WTC11 (cell line): ENCODE results near the gene JMJD6. TPM values are rescaled to one million over a fixed set of nuclear protein-coding genes. Genes with fewer than 3 reads are reported as not detected.
"Not testable (repeated sequence)": the region's sequence is repeated elsewhere in the genome, so short reads cannot be mapped to it uniquely, and the experiment has no call there.

Experiments
- ATAC-seq: fragments of 200-7000 bp; cut with Tn5 transposase; 2 replicates; pipeline ENCODE4 v1.10.0; 2021; ENCODE audit warnings: mild to moderate bottlenecking, moderate library complexity
- CTCF ChIA-PET: fragments of 300-600 bp; sonication (Branson Sonifier 250); formaldehyde crosslinking; loops from one replicate; lab custom pipeline; 2021; ENCODE audit warnings: antibody characterized with exemption; lab: Charles Lee
- POLR2A ChIA-PET: fragments of 350-600 bp; sonication (Branson Sonifier 250); formaldehyde crosslinking; loops from one replicate; lab custom pipeline; 2021; ENCODE audit warnings: antibody characterized with exemption; lab: Charles Lee
- DNase-seq: peaks from one replicate; pipeline ENCODE4 v3.0.0; 2021; ENCODE audit warnings: low spot score
- H3K27ac Mint-ChIP-seq: 2 replicates; pipeline ENCODE4 v1.8.0; 2021; ENCODE audit warnings: mixed read lengths
- H3K27me3 Mint-ChIP-seq: 2 replicates; pipeline ENCODE4 v1.8.0; 2021; ENCODE audit warnings: low read depth, mild to moderate bottlenecking, moderate library complexity, mixed read lengths
- H3K36me3 Mint-ChIP-seq: 2 replicates; pipeline ENCODE4 v1.8.0; 2021; ENCODE audit warnings: mixed read lengths
- H3K4me1 Mint-ChIP-seq: 2 replicates; pipeline ENCODE4 v1.8.0; 2022; ENCODE audit warnings: mixed read lengths
- H3K4me3 Mint-ChIP-seq: 2 replicates; pipeline ENCODE4 v1.8.0; 2021; ENCODE audit warnings: mild to moderate bottlenecking, moderate library complexity, mixed read lengths
- H3K9me3 Mint-ChIP-seq: 2 replicates; pipeline ENCODE4 v1.8.0; 2021; ENCODE audit warnings: mixed read lengths
- CREM ChIP-seq: sonication (generic); formaldehyde crosslinking; IDR thresholded peaks from 2 replicates; pipeline ENCODE4 v1.8.1; 2022; ENCODE audit warnings: mild to moderate bottlenecking, missing genetic modification reagents, moderate library complexity
- ELF4 ChIP-seq: sonication (generic); formaldehyde crosslinking; IDR thresholded peaks from 2 replicates; pipeline ENCODE4 v1.8.1; 2022; ENCODE audit warnings: low read depth, mild to moderate bottlenecking, moderate library complexity, missing genetic modification reagents
- NFE2L1 ChIP-seq: sonication (generic); formaldehyde crosslinking; IDR thresholded peaks from 2 replicates; pipeline ENCODE4 v1.8.1; 2023; ENCODE audit warnings: missing genetic modification reagents
- RORB ChIP-seq: fragments of 250-450 bp; sonication (Bioruptor Pico); IDR thresholded peaks from 2 replicates; pipeline ENCODE4 v1.9.0; 2021; ENCODE audit warnings: mild to moderate bottlenecking
- ZNF671 ChIP-seq: fragments of 250-450 bp; sonication (Bioruptor Pico); IDR thresholded peaks from 2 replicates; pipeline ENCODE4 v1.8.0; 2021; ENCODE audit warnings: mild to moderate bottlenecking
- total RNA-seq: library from RNA; stranded (reverse); gene quantifications from 3 replicates; pipeline ENCODE4 v1.2.3, GENCODE V29; 2021
- TF ChIP-seq, protein P1 (sequence below): fragments of 250-450 bp; sonication (Bioruptor Pico); IDR thresholded peaks from 2 replicates; pipeline ENCODE4 v1.8.0; 2021; ENCODE audit warnings: mild to moderate bottlenecking
- TF ChIP-seq, protein P2 (sequence below): fragments of 250-450 bp; sonication (Bioruptor Pico); IDR thresholded peaks from 2 replicates; pipeline ENCODE4 v1.9.0; 2021; ENCODE audit warnings: mild to moderate bottlenecking
- TF ChIP-seq, protein P3 (sequence below): sonication (generic); formaldehyde crosslinking; IDR thresholded peaks from 2 replicates; pipeline ENCODE4 v1.8.1; 2022; ENCODE audit warnings: low read depth, missing genetic modification reagents, borderline replicate concordance
- TF ChIP-seq, protein P4 (sequence below): sonication (generic); formaldehyde crosslinking; IDR thresholded peaks from 2 replicates; pipeline ENCODE4 v1.8.1; 2023; ENCODE audit warnings: mild to moderate bottlenecking, moderate library complexity, missing genetic modification reagents

JMJD6 gene
- total RNA-seq, 1 experiment from 2014 or later = 21.6 TPM

DNA sequence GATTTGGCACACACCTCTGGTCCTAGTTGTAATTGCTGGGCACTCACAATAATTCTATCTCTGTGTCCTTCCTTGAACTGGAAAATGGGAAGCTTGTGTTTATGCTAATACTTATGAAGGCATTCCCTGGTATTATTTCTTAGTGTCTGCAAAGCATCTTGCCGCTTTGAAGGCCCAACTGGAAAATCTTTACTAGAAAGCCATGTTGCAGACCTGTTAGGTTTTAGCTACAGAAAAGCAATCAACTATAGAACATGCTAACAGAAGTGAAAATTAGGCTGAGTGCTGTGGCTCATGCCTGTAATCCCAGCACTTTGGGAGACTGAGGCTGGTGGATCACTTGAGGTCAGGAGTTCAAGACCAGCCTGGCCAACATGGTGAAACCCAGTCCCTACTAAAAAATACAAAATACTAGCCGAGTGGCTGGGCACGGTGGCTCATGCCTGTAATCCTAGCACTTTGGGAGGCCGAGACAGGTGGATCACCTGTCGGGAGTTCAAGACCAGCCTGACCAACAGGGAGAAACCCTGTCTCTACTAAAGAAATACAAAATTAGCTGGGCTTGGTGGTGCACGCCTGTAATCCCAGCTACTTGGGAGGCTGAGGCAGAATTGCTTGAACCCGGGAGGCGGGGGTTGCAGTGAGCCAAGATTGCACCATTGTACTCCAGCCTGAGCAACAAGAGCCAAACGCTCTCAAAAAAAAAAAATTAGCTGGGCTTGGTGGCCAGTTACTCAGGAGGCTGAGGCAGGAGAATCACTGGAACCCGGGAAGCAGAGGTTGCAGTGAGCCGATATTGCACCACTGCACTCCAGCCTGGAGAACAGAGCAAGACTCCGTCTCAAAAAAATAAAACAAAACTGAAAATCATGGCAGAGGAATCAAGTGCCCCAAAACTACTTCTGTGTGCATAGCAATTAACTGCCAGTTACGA lies 5.7 kb upstream of the JMJD6 start:
- TF ChIP-seq, protein P1, sequence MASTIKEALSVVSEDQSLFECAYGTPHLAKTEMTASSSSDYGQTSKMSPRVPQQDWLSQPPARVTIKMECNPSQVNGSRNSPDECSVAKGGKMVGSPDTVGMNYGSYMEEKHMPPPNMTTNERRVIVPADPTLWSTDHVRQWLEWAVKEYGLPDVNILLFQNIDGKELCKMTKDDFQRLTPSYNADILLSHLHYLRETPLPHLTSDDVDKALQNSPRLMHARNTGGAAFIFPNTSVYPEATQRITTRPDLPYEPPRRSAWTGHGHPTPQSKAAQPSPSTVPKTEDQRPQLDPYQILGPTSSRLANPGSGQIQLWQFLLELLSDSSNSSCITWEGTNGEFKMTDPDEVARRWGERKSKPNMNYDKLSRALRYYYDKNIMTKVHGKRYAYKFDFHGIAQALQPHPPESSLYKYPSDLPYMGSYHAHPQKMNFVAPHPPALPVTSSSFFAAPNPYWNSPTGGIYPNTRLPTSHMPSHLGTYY (CRISPR knock-in tag) = peak; percentile 57; the same call in 1 of the 2 replicates
- TF ChIP-seq ZNF671 (CRISPR knock-in tag) (0 out of 2 replicates have a peak, but pooled peaks have one; percentile 57), CREM (CRISPR knock-in tag) (0 out of 2 replicates have a peak, but pooled peaks have one; percentile 6)
- TF ChIP-seq, protein P2, sequence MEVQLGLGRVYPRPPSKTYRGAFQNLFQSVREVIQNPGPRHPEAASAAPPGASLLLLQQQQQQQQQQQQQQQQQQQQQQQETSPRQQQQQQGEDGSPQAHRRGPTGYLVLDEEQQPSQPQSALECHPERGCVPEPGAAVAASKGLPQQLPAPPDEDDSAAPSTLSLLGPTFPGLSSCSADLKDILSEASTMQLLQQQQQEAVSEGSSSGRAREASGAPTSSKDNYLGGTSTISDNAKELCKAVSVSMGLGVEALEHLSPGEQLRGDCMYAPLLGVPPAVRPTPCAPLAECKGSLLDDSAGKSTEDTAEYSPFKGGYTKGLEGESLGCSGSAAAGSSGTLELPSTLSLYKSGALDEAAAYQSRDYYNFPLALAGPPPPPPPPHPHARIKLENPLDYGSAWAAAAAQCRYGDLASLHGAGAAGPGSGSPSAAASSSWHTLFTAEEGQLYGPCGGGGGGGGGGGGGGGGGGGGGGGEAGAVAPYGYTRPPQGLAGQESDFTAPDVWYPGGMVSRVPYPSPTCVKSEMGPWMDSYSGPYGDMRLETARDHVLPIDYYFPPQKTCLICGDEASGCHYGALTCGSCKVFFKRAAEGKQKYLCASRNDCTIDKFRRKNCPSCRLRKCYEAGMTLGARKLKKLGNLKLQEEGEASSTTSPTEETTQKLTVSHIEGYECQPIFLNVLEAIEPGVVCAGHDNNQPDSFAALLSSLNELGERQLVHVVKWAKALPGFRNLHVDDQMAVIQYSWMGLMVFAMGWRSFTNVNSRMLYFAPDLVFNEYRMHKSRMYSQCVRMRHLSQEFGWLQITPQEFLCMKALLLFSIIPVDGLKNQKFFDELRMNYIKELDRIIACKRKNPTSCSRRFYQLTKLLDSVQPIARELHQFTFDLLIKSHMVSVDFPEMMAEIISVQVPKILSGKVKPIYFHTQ (CRISPR knock-in tag) = 0 out of 2 replicates have a peak, but pooled peaks have one; percentile 14
- CTCF ChIA-PET = interaction anchor here (0.5 to 1.5 kb wide), 4 partner anchors 24 to 209 kb away, joined by 3 to 6 read pairs (median 3); no protein-coding TSS in a partner anchor
- H3K27ac Mint-ChIP-seq = peak overlapping the region; percentile 87
- not testable (repeated sequence) for H3K9me3 Mint-ChIP-seq, H3K27me3 Mint-ChIP-seq, ATAC-seq, DNase-seq, H3K4me3 Mint-ChIP-seq
- H3K36me3 Mint-ChIP-seq = peaks cover 55% of the 10 kb centered on the region
- POLR2A ChIA-PET = interaction anchor here (0.7 kb wide), 1 partner anchor 238 kb away, joined by 3 read pairs; no protein-coding TSS in a partner anchor
- H3K4me1 Mint-ChIP-seq = peaks cover 36% of the 10 kb centered on the region

DNA sequence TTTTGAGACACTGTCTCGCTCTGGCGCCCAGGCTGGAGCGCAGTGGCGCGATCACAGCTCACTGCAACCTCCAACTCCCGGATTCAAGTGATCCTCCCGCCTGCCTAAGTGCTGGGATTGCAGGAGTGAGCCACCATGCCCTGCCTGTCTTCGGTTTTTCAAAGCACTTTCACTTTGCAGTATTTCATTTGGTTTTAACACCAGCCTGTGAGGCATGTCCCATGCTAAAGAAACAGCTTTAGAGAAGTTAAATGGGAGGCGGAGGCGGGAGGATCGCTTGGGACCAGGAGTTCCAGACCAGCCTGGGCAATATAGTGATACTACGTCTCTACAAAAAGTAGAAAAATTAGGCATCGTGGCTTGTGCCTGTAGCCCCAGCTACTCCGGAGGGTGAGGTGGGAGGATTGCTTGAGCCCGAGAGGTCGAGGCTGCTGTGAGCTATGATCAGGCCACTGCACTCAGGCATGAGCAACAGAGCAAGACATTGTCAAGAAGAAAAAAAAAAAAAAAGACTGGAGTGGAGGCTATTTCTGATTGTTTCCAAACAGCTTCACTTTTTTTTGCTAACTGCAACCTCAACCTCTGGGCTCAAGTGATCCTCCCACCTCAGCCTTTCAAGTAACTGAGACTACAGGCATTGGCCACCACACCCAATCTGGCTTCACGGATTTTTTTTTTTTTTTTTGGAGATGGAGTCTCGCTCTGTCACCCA lies 1.5 kb upstream of the JMJD6 start:
- CTCF ChIA-PET = interaction anchor here (0.6 to 2.7 kb wide), 12 partner anchors 11 to 361 kb away, joined by 3 to 12 read pairs (median 3); no protein-coding TSS in a partner anchor
- TF ChIP-seq RORB (CRISPR knock-in tag) (no peak), ELF4 (CRISPR knock-in tag) (no peak), NFE2L1 (CRISPR knock-in tag) (no peak)
- TF ChIP-seq, protein P3, sequence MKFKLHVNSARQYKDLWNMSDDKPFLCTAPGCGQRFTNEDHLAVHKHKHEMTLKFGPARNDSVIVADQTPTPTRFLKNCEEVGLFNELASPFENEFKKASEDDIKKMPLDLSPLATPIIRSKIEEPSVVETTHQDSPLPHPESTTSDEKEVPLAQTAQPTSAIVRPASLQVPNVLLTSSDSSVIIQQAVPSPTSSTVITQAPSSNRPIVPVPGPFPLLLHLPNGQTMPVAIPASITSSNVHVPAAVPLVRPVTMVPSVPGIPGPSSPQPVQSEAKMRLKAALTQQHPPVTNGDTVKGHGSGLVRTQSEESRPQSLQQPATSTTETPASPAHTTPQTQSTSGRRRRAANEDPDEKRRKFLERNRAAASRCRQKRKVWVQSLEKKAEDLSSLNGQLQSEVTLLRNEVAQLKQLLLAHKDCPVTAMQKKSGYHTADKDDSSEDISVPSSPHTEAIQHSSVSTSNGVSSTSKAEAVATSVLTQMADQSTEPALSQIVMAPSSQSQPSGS (CRISPR knock-in tag) = no peak
- TF ChIP-seq, protein P4, sequence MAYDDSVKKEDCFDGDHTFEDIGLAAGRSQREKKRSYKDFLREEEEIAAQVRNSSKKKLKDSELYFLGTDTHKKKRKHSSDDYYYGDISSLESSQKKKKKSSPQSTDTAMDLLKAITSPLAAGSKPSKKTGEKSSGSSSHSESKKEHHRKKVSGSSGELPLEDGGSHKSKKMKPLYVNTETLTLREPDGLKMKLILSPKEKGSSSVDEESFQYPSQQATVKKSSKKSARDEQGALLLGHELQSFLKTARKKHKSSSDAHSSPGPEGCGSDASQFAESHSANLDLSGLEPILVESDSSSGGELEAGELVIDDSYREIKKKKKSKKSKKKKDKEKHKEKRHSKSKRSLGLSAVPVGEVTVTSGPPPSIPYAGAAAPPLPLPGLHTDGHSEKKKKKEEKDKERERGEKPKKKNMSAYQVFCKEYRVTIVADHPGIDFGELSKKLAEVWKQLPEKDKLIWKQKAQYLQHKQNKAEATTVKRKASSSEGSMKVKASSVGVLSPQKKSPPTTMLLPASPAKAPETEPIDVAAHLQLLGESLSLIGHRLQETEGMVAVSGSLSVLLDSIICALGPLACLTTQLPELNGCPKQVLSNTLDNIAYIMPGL (CRISPR knock-in tag) = no peak
- Mint-ChIP-seq H3K36me3 (peaks cover 24% of the 10 kb centered on the region), H3K4me1 (peaks cover 17% of the 10 kb centered on the region), H3K4me3 (peak overlapping the region; percentile 89), H3K9me3 (no peaks in the 10 kb centered on the region), H3K27ac (peak overlapping the region; percentile 73), H3K27me3 (no peaks in the 10 kb centered on the region)
- POLR2A ChIA-PET = interaction anchor here (0.7 to 4.1 kb wide), 3 partner anchors 9 to 1646 kb away, joined by 3 to 28 read pairs (median 4); partner anchors contain the start of genes MFSD11 and SRSF2
- ATAC-seq (no peak), DNase-seq (no peak)
